Forelimb muscle (tissue), 1 donor: Measurements from ENCODE around the gene CASKIN1. TPM values are rescaled to one million over a fixed set of nuclear protein-coding genes. Genes with fewer than 3 reads are reported as not detected.

Experiments
- DNase-seq: peaks from one replicate; pipeline ENCODE4 v3.0.0-alpha.2; 2013; ENCODE audit warnings: low read depth
- polyA plus RNA-seq: library from polyadenylated mRNA; unstranded; fragments of 120-200 nt; gene quantifications from one replicate; pipeline ENCODE4 v1.2.1, GENCODE V29; 2013; ENCODE audit not compliant: insufficient read length

Gene CASKIN1
- polyA plus RNA-seq, 1 donor, result 2.3 TPM

GRCh38 chr16:2195322-2196161, 863 bp downstream of the CASKIN1 start:
- DNase-seq, result no peak

GRCh38 chr16:2194852-2195321, 1.5 kb downstream of the CASKIN1 start:
- DNase-seq, result no peak

- DNase-seq, result no peak
These were observed 2.1 kb downstream of the CASKIN1 start for GRCh38 chr16:2194166-2194834.

- no peak for DNase-seq
These were observed 5.0 kb downstream of the CASKIN1 start for GRCh38 chr16:2191446-2191706.

GRCh38 chr16:2190659-2191445, 5.6 kb downstream of the CASKIN1 start:
- no peak for DNase-seq

- DNase-seq, result no peak
These were observed 6.3 kb downstream of the CASKIN1 start for GRCh38 chr16:2190002-2190658.

GRCh38 chr16:2189252-2189893, 7.0 kb downstream of the CASKIN1 start:
- DNase-seq, result no peak

GRCh38 chr16:2188395-2188794, 8.0 kb downstream of the CASKIN1 start:
- DNase-seq, result no peak

GRCh38 chr16:2187212-2187611, 9.2 kb downstream of the CASKIN1 start:
- no peak for DNase-seq

GRCh38 chr16:2186505-2186904, 9.9 kb downstream of the CASKIN1 start:
- DNase-seq, result no peak

GRCh38 chr16:2186064-2186463, 10.3 kb downstream of the CASKIN1 start:
- no peak for DNase-seq

- DNase-seq, result no peak
These were observed 11.4 kb downstream of the CASKIN1 start for GRCh38 chr16:2184962-2185361.

- no peak for DNase-seq
These were observed 12.1 kb downstream of the CASKIN1 start for GRCh38 chr16:2184346-2184745.

GRCh38 chr16:2183671-2184070, 12.7 kb downstream of the CASKIN1 start:
- no peak for DNase-seq

GRCh38 chr16:2181952-2182351, 14.5 kb downstream of the CASKIN1 start:
- no peak for DNase-seq

- no peak for DNase-seq
These were observed 15.2 kb downstream of the CASKIN1 start for GRCh38 chr16:2180962-2181923.

GRCh38 chr16:2180461-2180860, 15.9 kb downstream of the CASKIN1 start:
- DNase-seq, result no peak

- no peak for DNase-seq
These were observed 16.8 kb downstream of the CASKIN1 start for GRCh38 chr16:2179576-2179975.

- no peak for DNase-seq
These were observed 17.3 kb downstream of the CASKIN1 start for GRCh38 chr16:2179107-2179501.
